A673 (cell line): ENCODE measurements around the gene BICD1. TPM values are rescaled to one million over a fixed set of nuclear protein-coding genes. Genes with fewer than 3 reads are reported as not detected.
"Not testable (repeated sequence)": the region's sequence is repeated elsewhere in the genome, so short reads cannot be mapped to it uniquely, and the experiment has no call there.

ENCODE experiments used
- BruUV-seq: library from RNA; stranded (reverse); fragments of 400-500 nt; replicated peaks from 2 replicates; lab custom pipeline; 2021; lab: Mats Ljungman, UMichigan
- CTCF ChIA-PET: fragments of 300-600 bp; sonication (Branson Sonifier 250); formaldehyde crosslinking; loops from one replicate; lab custom pipeline; 2022; ENCODE audit warnings: antibody characterized with exemption; lab: Charles Lee
- POLR2A ChIA-PET: fragments of 300-600 bp; sonication (Branson Sonifier 250); formaldehyde crosslinking; loops from one replicate; lab custom pipeline; 2022; ENCODE audit warnings: antibody characterized with exemption; ENCODE audit not compliant: low non-redundant PET; lab: Charles Lee
- DNase-seq: peaks from one replicate; pipeline ENCODE4 v3.0.0-alpha.2; 2015; ENCODE audit warnings: low spot score
- H3K27ac ChIP-seq: fragments of 200-600 bp; sonication (generic); 2 replicates; pipeline ENCODE4 v1.5.1; 2016; ENCODE audit warnings: mixed run types, low read depth, mild to moderate bottlenecking, mixed read lengths, antibody characterized with exemption, low read length; ENCODE audit not compliant: poor library complexity, severe bottlenecking
- H3K27me3 ChIP-seq: fragments of 200-600 bp; sonication (generic); replicated peaks from 2 replicates; pipeline ENCODE4 v1.6.1; 2017; ENCODE audit warnings: mixed run types, low read depth, mild to moderate bottlenecking, mixed read lengths, antibody characterized with exemption, low read length; ENCODE audit not compliant: insufficient read depth, poor library complexity
- H3K36me3 ChIP-seq: fragments of 200-600 bp; sonication (generic); 2 replicates; pipeline ENCODE4 v1.6.1; 2016; ENCODE audit warnings: mixed run types, mild to moderate bottlenecking, mixed read lengths, antibody characterized with exemption, low read length; ENCODE audit not compliant: insufficient read depth, poor library complexity, severe bottlenecking
- H3K4me1 ChIP-seq: fragments of 200-600 bp; sonication (generic); 2 replicates; pipeline ENCODE4 v1.6.1; 2017; ENCODE audit warnings: mixed run types, mild to moderate bottlenecking, mixed read lengths, antibody characterized with exemption, low read length; ENCODE audit not compliant: insufficient read depth, poor library complexity, severe bottlenecking
- H3K4me3 ChIP-seq: fragments of 200-600 bp; sonication (generic); 2 replicates; pipeline ENCODE4 v1.5.1; 2016; ENCODE audit warnings: low read depth, mixed run types, mild to moderate bottlenecking, mixed read lengths, low read length; ENCODE audit not compliant: poor library complexity, severe bottlenecking
- H3K9me3 ChIP-seq: fragments of 200-600 bp; sonication (generic); 2 replicates; pipeline ENCODE4 v1.6.1; 2016; ENCODE audit warnings: mixed run types, low read depth, mild to moderate bottlenecking, mixed read lengths, antibody characterized with exemption, low read length; ENCODE audit not compliant: poor library complexity, severe bottlenecking
- EZH2 ChIP-seq: fragments of 200-600 bp; sonication (generic); IDR thresholded peaks from 2 replicates; pipeline ENCODE4 v1.6.1; 2017; ENCODE audit warnings: borderline replicate concordance, low read depth, mild to moderate bottlenecking, mixed read lengths, antibody characterized with exemption, low read length; ENCODE audit not compliant: poor library complexity, severe bottlenecking
- intact Hi-C: fragments of 100-400 bp; cut with micrococcal nuclease; formaldehyde crosslinking; loops from one replicate; pipeline ENCODE4 v1.10.0; 2022; ENCODE audit not compliant: unreplicated experiment
- total RNA-seq: library from RNA; stranded (reverse); gene quantifications from 2 replicates; pipeline ENCODE4 v1.2.3, GENCODE V29; 2021
- TF ChIP-seq, protein P1 (sequence below): fragments of 300-800, 200-600 bp; sonication (generic); conservative IDR thresholded peaks from 2 replicates; pipeline ENCODE4 v1.5.1; 2017; ENCODE audit warnings: low read depth, mild to moderate bottlenecking, antibody characterized with exemption, low read length, moderate library complexity, mixed read lengths

BICD1 gene
- total RNA-seq, 1 experiment from 2014 or later: 50.2 TPM

DNA sequence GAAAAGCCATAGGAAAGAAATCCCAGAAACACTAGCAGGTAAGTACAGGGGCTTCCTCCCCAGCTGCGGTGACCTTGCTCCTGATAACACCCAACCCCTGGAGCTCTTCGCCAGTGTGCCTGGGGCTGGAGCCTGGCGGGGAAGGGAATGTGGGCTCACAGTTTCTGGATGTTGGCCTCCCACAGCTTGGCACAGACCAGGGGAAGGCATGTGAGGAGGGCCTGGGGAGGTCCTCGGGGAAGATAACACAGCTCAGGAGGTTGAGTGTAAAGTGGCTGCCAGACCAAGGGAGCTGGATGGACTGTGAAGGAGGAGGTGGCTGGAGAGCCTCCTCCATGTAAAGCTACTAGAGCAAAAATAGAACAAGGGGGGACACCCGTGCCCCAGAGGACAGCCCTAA is 120.1 kb downstream of the BICD1 start:
- H3K36me3 ChIP-seq: no peaks in the 10 kb centered on the region
- H3K9me3 ChIP-seq: no peaks in the 10 kb centered on the region
- BruUV-seq: no TSS peak
- intact Hi-C loops: no loop called here
- ChIA-PET POLR2A (no interaction called here), CTCF (no interaction called here)
- TF ChIP-seq, protein P1, sequence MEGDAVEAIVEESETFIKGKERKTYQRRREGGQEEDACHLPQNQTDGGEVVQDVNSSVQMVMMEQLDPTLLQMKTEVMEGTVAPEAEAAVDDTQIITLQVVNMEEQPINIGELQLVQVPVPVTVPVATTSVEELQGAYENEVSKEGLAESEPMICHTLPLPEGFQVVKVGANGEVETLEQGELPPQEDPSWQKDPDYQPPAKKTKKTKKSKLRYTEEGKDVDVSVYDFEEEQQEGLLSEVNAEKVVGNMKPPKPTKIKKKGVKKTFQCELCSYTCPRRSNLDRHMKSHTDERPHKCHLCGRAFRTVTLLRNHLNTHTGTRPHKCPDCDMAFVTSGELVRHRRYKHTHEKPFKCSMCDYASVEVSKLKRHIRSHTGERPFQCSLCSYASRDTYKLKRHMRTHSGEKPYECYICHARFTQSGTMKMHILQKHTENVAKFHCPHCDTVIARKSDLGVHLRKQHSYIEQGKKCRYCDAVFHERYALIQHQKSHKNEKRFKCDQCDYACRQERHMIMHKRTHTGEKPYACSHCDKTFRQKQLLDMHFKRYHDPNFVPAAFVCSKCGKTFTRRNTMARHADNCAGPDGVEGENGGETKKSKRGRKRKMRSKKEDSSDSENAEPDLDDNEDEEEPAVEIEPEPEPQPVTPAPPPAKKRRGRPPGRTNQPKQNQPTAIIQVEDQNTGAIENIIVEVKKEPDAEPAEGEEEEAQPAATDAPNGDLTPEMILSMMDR: no peak
- no peak for TF ChIP-seq EZH2
- H3K4me1 ChIP-seq: no peaks in the 10 kb centered on the region
- DNase-seq: no peak
- H3K4me3 ChIP-seq: no peak overlapping the region
- H3K27me3 ChIP-seq: no peaks in the 10 kb centered on the region
- no peak overlapping the region for H3K27ac ChIP-seq

DNA sequence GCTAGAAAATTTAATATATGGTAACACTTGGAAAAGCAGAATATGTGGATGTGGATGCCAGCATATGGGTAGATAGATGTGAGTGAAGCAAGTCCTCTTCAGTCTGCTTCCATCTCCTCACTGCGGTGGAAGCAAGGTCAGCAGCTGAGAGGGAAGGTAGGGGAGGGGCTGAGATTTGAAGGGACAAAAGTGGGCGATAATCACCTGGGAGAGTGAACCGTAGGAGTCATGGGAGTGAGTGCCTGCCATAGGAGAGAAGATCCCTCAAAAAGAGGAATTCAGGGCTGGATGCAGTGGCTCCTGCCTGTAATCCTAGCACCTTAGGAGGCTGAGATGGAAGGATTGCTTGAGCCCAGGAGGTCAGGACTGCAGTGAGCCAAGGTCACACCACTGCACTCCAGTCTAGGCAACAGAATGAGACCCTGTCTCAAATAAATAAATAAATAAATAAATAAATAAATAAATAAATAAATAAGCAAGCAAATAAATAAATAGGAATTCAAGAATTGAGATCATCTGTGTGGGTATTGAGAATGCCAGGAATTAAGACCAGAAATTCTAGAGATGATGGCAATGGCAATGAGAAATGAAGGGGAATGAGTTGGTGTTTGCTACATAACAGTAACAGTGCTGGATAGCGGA is 123.4 kb downstream of the BICD1 start:
- TF ChIP-seq, protein P1: no peak
- TF ChIP-seq EZH2: no peak
- ChIA-PET CTCF (no interaction called here), POLR2A (no interaction called here)
- BruUV-seq: no TSS peak
- no peaks in the 10 kb centered on the region for H3K4me1 ChIP-seq
- no peak overlapping the region for H3K4me3 ChIP-seq
- DNase-seq: no peak
- intact Hi-C loops: no loop called here
- no peak overlapping the region for H3K27ac ChIP-seq
- H3K36me3 ChIP-seq: no peaks in the 10 kb centered on the region
- H3K27me3 ChIP-seq: no peaks in the 10 kb centered on the region
- H3K9me3 ChIP-seq: no peaks in the 10 kb centered on the region

DNA sequence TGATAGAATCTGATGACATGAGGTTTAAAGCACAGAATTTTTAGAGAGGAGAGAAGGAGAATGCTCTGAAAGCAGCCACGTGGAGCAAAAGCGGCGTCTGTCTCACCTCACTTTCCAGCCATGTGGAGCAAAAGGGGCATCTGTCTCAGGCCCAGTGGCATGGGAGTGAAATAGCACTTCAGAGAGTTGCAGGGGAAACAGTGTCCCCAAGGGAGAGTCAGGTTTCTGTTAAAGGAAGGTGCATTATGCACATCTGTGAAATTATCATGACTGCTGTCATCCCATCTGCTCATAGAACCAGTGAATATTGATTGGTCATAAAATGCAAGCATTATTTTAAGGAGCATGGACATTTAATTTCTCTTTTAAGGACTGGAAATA is 124.0 kb downstream of the BICD1 start:
- H3K4me3 ChIP-seq: no peak overlapping the region
- no peak for TF ChIP-seq EZH2
- TF ChIP-seq, protein P1: no peak
- H3K4me1 ChIP-seq: no peaks in the 10 kb centered on the region
- H3K9me3 ChIP-seq: no peaks in the 10 kb centered on the region
- ChIA-PET POLR2A (no interaction called here), CTCF (no interaction called here)
- BruUV-seq: no TSS peak
- H3K27me3 ChIP-seq: no peaks in the 10 kb centered on the region
- H3K27ac ChIP-seq: no peak overlapping the region
- DNase-seq: no peak
- intact Hi-C loops: no loop called here
- no peaks in the 10 kb centered on the region for H3K36me3 ChIP-seq

DNA sequence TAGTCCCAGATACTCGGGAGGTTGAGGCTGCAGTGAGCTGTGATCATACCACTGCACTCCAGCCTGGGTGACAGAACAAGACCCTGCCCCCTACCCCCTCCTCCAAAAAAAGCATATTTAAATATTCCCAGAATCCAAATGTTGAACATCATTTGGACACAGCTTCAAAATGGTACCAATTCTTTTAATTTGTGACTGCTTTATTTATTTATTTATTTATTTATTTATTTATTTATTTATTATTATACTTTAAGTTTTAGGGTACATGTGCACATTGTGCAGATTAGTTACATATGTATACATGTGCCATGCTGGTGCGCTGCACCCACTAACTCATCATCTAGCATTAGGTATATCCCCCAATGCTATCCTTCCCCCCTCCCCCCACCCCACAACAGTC is 124.7 kb downstream of the BICD1 start:
- BruUV-seq, H3K9me3 ChIP-seq, H3K4me1 ChIP-seq, POLR2A ChIA-PET, H3K27ac ChIP-seq, intact Hi-C loops, DNase-seq, H3K27me3 ChIP-seq, CTCF ChIA-PET, H3K36me3 ChIP-seq, H3K4me3 ChIP-seq: not testable (repeated sequence)
